ENCODE data around the gene SUSD6. TPM values are rescaled to one million over a fixed set of nuclear protein-coding genes. Genes with fewer than 3 reads are reported as not detected.
"Not testable (repeated sequence)": the region's sequence is repeated elsewhere in the genome, so short reads cannot be mapped to it uniquely, and the experiment has no call there.

The SUSD6 gene
- total RNA-seq, 1 experiment from 2014 or later: 1.1 TPM

DNA sequence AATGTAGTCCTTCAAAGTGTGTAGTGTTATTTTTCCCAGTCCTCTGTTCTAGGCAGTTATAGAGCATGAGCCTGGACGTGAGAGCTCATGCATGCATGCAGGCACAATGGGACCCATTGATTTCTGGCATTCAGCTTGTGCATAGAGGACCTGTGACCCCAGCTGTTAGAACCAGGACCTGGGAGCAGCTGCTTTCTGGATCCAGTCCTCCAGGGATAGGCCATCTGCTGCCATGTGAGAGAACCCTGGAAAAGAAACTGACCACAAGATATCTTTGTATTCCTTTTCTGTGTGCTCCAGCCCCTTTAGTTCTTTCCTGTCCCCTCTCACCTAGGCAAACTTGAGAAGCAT is 76.9 kb downstream of the SUSD6 start:
- Histone ChIP-seq H3K36me3 (replicated peaks; ENCODE audit: control insufficient read depth, insufficient read depth, low read length) (no peaks in the 10 kb centered on the region), H3K4me3 (ENCODE audit: insufficient read depth, low read depth, low read length) (no peak overlapping the region), H3K27me3 (ENCODE audit: control insufficient read depth, insufficient read depth, low read length) (no peaks in the 10 kb centered on the region)
- no peak for DNase-seq

DNA sequence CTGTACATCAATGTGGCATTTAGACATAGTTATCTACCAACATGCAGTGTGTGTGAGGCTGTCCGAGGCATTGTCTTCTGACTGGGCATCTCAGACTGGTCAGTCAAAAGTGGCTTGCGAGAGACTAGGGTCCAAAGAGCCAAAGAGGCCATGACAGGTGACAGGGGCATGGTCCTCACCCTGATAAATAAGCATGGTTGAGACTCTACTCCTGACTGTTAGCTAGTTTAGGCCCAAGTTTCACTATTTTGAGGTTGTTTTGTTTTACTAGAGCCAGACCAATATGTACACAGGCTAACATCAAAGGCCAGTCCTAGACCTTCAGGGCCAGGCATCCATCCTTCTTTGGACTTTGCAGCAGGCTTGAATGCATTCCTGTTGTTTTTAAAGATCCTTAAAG is 78.6 kb downstream of the SUSD6 start:
- no peaks in the 10 kb centered on the region for H3K36me3 ChIP-seq (replicated peaks; ENCODE audit: control insufficient read depth, insufficient read depth, low read length)
- no peak for DNase-seq
- H3K4me3 ChIP-seq (ENCODE audit: insufficient read depth, low read depth, low read length): no peak overlapping the region
- H3K27me3 ChIP-seq (ENCODE audit: control insufficient read depth, insufficient read depth, low read length): no peaks in the 10 kb centered on the region

DNA sequence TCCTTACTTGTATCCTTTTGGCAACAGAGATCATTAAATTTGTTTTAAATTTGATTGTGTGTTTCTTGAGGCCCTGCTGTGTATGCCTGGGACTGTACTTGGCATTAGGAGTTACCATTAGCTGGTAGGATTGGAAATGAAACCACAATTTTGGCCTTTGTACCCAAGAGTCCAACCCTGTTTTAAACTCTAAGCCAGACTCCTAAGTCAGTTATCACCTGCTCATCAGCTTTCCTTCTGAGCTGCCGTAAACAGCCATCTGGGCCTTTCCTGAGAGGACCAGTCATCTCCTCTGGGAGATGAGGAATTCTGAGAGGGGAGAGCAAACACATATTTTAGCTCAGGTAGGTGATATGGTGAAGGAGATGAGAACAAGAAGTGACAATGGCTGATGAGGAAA is 81.2 kb downstream of the SUSD6 start:
- no peak overlapping the region for H3K4me3 ChIP-seq (ENCODE audit: insufficient read depth, low read depth, low read length)
- H3K36me3 ChIP-seq (replicated peaks; ENCODE audit: control insufficient read depth, insufficient read depth, low read length): no peaks in the 10 kb centered on the region
- no peak for DNase-seq
- no peaks in the 10 kb centered on the region for H3K27me3 ChIP-seq (ENCODE audit: control insufficient read depth, insufficient read depth, low read length)

DNA sequence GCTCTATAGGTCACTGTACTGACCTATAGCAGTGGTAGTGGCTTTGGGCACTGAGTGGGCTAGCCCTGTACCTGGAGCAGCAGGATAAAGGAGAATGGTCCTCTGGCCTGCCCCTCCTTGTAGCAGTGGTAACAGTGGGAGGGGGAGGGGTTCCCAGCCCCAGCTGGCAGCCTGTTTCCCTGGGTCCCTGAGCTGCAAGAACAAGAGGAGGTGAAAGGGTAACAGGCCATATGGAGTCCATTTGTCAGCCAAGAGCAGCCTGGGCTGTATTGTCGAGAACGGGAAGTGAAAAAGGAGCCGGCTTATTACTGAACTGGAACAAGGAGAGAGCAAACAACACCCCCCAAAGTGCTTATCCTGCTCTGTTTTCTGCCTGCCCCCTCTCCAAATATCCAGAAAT is 81.7 kb downstream of the SUSD6 start:
- no peak for DNase-seq
- Histone ChIP-seq H3K36me3 (replicated peaks; ENCODE audit: control insufficient read depth, insufficient read depth, low read length) (no peaks in the 10 kb centered on the region), H3K27me3 (ENCODE audit: control insufficient read depth, insufficient read depth, low read length) (no peaks in the 10 kb centered on the region), H3K4me3 (ENCODE audit: insufficient read depth, low read depth, low read length) (no peak overlapping the region)

DNA sequence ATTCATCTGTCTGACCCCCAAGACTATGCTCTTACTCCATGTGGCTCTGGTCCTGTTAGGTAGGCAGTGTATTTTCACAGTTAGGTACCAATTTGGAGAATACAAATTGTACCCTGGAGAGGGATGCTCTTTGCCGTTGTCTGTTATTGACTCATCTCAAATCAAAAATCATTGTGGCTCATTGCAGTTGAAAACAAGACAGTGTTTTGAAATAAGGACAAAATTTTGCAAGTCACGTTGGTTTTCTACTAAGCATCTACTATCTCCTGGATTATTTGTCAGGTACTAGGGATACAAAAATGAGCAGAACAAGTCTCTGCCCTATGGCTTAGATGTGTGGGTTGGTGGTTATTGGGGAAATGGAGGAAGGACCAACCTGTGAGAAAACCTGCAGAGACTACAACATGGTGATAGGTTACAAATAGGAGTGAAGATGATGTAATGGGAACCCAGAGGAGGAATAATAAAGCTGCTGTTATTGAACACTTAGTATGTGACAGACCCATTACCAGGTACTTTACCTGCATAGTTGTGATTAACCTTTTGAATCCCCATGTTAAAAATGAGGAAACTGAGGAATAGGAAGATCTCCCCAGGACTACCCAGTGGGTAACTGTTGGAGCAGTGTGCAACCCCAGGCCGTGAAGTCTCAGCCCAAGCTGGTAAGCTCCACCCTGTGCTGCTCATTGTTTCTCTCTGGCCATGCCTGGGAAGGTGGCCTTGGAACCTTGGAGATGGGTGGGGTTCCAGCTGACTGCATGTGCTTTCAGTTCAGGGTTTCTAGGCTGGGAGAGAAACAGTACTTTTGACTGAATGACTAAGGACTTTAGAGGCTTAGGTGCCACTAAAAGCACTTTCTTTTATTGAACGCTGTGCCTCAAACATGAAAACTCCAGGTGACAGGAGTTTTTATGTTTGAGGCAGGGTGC is 82.7 kb downstream of the SUSD6 start:
- Histone ChIP-seq H3K27me3 (ENCODE audit: control insufficient read depth, insufficient read depth, low read length) (no peaks in the 10 kb centered on the region), H3K36me3 (replicated peaks; ENCODE audit: control insufficient read depth, insufficient read depth, low read length) (no peaks in the 10 kb centered on the region), H3K4me3 (ENCODE audit: insufficient read depth, low read depth, low read length) (no peak overlapping the region)
- no peak for DNase-seq

DNA sequence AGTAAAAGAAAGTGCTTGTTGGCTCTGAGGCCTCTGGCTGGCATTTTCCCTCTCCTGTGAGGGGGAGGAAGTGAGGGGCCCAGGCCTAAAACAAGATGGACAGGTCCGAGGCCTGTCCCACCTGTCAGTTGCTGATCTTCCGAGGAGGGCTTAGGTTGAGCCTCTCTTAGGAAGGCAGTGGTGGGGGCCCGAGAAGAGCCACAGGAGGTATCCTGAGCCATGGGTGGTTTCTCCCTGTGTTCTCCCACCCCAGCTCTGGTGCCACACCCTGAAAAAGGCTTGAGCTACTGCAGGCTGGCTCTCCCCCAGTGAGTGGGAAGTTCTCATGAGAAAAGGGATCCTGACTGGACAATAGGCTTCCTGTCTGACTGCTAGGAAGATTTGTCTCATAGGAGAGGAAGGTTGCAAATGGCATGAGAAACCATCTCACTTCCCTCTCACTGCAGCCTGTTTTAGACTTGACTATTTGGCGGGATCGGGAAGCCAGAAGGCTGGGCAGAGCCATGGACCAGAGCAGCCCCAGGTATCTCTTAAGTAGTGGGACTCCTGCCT is 83.4 kb downstream of the SUSD6 start:
- no peaks in the 10 kb centered on the region for H3K27me3 ChIP-seq (ENCODE audit: control insufficient read depth, insufficient read depth, low read length)
- no peak overlapping the region for H3K4me3 ChIP-seq (ENCODE audit: insufficient read depth, low read depth, low read length)
- no peak for DNase-seq
- H3K36me3 ChIP-seq (replicated peaks; ENCODE audit: control insufficient read depth, insufficient read depth, low read length): no peaks in the 10 kb centered on the region

DNA sequence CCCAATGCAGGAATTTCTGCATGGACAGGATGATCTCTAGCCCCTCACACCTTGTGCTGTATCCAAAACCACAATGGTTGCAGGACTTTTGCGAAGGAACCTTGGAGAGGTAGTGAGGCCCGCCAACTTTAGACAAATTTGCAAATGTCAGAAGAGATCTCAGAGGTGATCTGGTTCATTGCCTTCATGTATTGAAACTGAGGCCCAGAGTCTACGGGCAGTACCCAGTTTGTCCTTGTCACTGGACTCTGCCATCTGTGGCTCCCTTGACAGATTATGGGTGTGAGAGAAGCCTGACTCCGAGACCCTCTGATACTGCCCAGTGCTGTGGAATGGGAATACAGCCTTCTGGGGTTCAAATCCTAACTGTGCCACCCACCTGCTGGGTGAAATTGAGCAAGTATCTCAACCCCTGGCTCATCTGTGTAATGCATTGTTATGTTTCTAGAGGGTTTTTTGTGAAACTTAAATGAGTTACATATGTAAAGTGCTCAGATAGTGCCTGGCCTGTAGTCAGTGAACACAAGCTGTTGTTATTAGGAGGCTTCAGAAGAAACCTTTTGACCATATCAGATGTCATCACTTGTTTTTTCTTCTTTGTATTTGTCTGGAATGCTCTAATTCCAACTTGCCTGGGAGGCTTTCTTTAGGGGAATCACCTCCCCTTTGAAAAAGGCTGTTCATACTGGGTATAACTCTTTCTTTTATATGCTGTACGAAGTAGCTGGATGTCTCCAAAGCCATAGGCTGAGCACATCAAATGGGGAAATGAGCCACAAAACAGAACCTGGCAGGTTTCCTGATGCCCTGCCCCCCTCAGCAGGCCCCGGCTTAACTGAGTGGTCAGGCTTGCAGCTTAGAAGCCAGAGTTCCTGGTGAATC is 84.2 kb downstream of the SUSD6 start:
- Histone ChIP-seq H3K27me3 (ENCODE audit: control insufficient read depth, insufficient read depth, low read length) (no peaks in the 10 kb centered on the region), H3K4me3 (ENCODE audit: insufficient read depth, low read depth, low read length) (no peak overlapping the region), H3K36me3 (replicated peaks; ENCODE audit: control insufficient read depth, insufficient read depth, low read length) (no peaks in the 10 kb centered on the region)
- DNase-seq: no peak

DNA sequence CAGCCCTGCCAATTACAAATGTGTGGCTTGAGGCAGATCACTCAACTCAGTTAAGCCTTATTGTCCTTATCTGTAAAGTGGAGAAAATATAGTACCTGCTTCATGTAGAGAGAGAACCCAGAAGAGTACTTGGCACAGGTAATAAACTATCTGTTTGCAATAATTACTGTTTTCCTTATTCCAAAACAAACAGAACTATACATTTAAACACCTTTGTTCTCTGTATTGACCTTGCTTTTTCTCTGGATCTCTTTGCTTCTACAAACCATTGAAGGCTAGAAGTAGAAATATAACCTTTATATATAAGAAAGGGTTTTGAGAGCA is 84.8 kb downstream of the SUSD6 start:
- H3K4me3 ChIP-seq (ENCODE audit: insufficient read depth, low read depth, low read length): no peak overlapping the region
- no peaks in the 10 kb centered on the region for H3K36me3 ChIP-seq (replicated peaks; ENCODE audit: control insufficient read depth, insufficient read depth, low read length)
- DNase-seq: no peak
- no peaks in the 10 kb centered on the region for H3K27me3 ChIP-seq (ENCODE audit: control insufficient read depth, insufficient read depth, low read length)

DNA sequence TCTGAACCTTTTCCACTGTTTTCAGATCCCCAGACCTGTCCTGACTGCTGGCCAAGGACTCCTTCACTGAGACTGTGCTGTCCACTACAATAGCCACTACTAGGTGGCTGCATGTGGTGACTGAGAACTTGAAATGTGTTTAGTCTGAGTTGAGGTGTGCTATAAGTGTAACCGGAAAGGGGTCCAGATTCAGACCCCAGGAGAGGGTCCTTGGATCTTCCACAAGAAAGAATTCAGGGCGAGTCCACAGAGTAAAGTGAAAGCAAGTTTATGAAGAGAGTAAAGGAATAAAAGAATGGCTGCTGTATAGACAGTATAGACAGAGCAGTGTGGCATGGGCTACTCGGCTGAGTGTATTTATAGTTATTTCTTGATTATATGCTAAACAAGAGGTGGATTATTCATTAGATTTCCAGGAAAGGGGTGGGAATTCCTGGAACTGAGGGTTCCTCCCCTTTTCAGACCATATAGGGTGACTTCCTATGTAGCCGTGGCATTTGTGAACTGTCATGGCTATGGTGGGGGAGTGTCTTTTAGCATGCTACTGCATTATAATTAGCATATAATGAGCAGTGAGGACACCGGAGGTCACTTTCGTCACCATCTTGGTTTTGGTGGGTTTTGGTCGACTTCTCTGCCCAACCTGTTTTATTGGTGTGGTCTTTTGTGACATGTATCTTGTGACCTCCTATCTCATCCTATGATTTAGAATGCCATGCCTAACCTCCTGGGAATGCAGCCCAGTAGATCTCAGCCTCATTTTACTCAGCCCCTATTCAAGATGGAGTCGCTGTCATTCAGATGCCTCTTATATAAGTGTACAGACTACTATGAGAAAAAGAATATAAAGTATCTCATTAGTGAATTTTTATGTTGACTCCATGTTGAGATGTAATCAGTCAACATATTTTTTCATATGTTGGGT is 85.5 kb downstream of the SUSD6 start:
- H3K4me3 ChIP-seq (ENCODE audit: insufficient read depth, low read depth, low read length): no peak overlapping the region
- H3K36me3 ChIP-seq (replicated peaks; ENCODE audit: control insufficient read depth, insufficient read depth, low read length): no peaks in the 10 kb centered on the region
- no peak for DNase-seq
- no peaks in the 10 kb centered on the region for H3K27me3 ChIP-seq (ENCODE audit: control insufficient read depth, insufficient read depth, low read length)

DNA sequence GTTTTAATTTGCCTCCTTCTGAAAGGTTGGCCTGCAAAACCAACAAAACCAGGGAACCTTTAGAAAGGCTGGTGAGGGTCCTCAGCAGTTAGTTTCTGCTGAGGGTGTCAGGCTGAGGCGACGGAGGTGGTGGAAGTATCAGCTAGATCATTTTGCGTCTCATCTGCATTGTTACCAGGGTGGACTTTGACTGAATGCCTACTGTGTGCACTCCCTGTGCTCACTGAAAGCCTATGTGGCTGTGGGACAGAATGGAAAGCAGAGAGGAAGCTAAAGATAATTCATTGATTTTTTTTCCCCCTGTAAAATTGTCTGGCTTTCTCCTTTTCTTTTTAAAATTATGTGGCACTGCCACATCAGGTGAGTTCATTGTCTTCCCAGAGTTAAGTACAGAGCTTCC is 87.2 kb downstream of the SUSD6 start:
- no peak overlapping the region for H3K4me3 ChIP-seq (ENCODE audit: insufficient read depth, low read depth, low read length)
- no peaks in the 10 kb centered on the region for H3K27me3 ChIP-seq (ENCODE audit: control insufficient read depth, insufficient read depth, low read length)
- no peaks in the 10 kb centered on the region for H3K36me3 ChIP-seq (replicated peaks; ENCODE audit: control insufficient read depth, insufficient read depth, low read length)
- no peak for DNase-seq

DNA sequence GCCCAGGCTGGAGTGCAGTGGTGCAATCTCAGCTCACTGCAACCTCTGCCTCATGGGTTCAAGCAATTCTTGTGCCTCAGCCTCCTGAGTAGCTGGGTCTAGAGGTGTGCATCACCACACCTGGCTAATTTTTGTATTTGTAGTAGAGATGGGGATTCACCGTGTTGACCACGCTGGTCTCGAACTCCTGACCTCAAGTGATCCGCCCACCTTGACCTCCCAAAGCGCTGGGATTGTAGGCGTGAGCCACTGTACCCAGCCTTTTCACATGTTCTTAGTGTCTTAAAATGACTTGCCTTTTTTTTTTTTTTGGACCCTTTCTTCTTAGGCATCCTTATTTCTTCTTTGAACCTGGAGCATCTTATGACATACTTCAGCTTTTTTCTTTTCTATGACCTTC is 87.8 kb downstream of the SUSD6 start:
- not testable (repeated sequence) for H3K4me3 ChIP-seq (ENCODE audit: insufficient read depth, low read depth, low read length); DNase-seq; H3K36me3 ChIP-seq (replicated peaks; ENCODE audit: control insufficient read depth, insufficient read depth, low read length)

DNA sequence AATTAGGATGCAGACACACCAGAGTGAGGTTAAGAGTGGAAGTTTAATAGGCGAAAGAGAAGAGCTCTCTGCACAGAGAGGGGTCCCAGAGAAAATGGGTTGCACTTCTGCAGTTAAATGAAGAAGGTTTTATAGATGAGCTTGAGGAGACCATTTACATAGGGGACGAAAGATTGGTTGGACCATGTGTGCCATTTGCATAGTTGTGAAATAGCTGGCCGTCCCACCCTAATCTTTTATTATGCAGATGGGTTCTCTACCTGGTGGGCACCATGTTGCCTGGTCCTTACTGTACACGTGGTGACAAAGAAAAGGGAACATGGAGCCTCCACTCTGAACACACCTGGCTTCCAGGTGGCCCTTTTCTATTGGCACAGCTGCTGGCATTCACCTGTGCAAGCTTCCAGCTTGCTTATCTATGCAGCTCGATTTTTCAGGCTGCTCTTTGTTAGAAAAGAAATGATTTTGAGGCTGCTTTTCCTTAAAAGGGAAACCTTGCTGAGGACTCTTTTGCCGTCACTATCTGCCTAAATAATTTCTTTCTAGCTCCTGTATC is 88.4 kb downstream of the SUSD6 start:
- DNase-seq: no peak
- Histone ChIP-seq H3K4me3 (ENCODE audit: insufficient read depth, low read depth, low read length) (no peak overlapping the region), H3K27me3 (ENCODE audit: control insufficient read depth, insufficient read depth, low read length) (no peaks in the 10 kb centered on the region), H3K36me3 (replicated peaks; ENCODE audit: control insufficient read depth, insufficient read depth, low read length) (no peaks in the 10 kb centered on the region)

More for the DNA sequence above, 87.8 kb downstream of the SUSD6 start:
- H3K27me3 ChIP-seq (ENCODE audit: control insufficient read depth, insufficient read depth, low read length): not testable (repeated sequence)

DNA sequence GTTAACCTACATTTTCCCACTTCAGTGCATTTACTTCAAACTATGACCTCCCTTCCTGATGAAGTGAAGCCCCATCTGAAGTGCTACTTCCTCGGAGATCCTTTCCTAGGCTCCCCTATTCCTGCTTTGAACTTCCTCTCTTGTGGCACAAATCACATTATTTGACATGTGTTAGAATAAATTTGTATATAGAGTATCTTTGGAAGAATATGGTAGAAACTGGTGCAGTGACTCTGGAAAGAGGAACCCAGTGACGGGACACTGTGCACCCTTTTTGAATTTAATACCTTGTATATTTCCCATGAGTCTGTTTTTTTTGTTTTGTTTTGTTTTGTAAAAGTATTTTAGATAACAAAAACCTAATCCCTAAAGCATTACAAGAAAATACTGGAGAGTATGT is 89.2 kb downstream of the SUSD6 start:
- H3K4me3 ChIP-seq (ENCODE audit: insufficient read depth, low read depth, low read length): no peak overlapping the region
- DNase-seq: no peak
- H3K27me3 ChIP-seq (ENCODE audit: control insufficient read depth, insufficient read depth, low read length): no peaks in the 10 kb centered on the region
- no peaks in the 10 kb centered on the region for H3K36me3 ChIP-seq (replicated peaks; ENCODE audit: control insufficient read depth, insufficient read depth, low read length)

DNA sequence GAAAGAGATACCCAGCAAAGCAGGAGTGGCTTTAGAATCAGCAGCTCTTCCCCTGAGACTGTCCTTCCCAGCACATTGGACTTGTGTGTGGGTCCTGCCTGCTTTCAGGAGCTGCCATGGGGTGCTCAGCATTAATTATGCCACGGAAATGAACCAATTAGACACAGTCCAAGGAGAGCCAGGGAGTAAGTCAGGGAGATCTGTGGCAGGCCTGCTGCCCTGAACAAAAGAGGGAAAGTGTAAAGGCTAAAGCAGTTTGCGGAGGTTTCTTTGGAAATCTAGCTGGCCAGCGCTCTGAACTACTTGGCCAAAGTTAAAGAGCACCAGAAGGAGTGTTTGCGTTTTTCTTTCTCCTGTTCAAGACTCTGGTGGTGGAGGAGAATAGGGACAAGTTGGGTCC is 89.9 kb downstream of the SUSD6 start:
- no peaks in the 10 kb centered on the region for H3K36me3 ChIP-seq (replicated peaks; ENCODE audit: control insufficient read depth, insufficient read depth, low read length)
- H3K27me3 ChIP-seq (ENCODE audit: control insufficient read depth, insufficient read depth, low read length): no peaks in the 10 kb centered on the region
- DNase-seq: no peak
- H3K4me3 ChIP-seq (ENCODE audit: insufficient read depth, low read depth, low read length): no peak overlapping the region
